NCI-H82 (cell line): ENCODE measurements around the gene CTNNBL1.

ENCODE experiments used
- DNase-seq: peaks from one replicate; lab custom pipeline; 2025; lab: John Stamatoyannopoulos, UW

Gene CTNNBL1

GRCh38 chr20:37741570-37741969, 47.7 kb downstream of the CTNNBL1 start:
- no peak for DNase-seq

GRCh38 chr20:37742131-37742530, 48.3 kb downstream of the CTNNBL1 start:
- no peak for DNase-seq

GRCh38 chr20:37744347-37744746, 50.5 kb downstream of the CTNNBL1 start:
- DNase-seq: peak; percentile 73

GRCh38 chr20:37745553-37745952, 51.7 kb downstream of the CTNNBL1 start:
- no peak for DNase-seq

GRCh38 chr20:37748015-37748414, 54.2 kb downstream of the CTNNBL1 start:
- no peak for DNase-seq

GRCh38 chr20:37749218-37749617, 55.4 kb downstream of the CTNNBL1 start:
- DNase-seq: no peak

- no peak for DNase-seq
Observed at GRCh38 chr20:37749620-37750403, 56.0 kb downstream of the CTNNBL1 start.

- peak; percentile 58 for DNase-seq
Observed at GRCh38 chr20:37755665-37756064, 61.8 kb downstream of the CTNNBL1 start.

GRCh38 chr20:37756234-37756633, 62.4 kb downstream of the CTNNBL1 start:
- DNase-seq: no peak

- peak; percentile 38 for DNase-seq
Observed at GRCh38 chr20:37757550-37757949, 63.7 kb downstream of the CTNNBL1 start.

GRCh38 chr20:37758332-37758731, 64.5 kb downstream of the CTNNBL1 start:
- DNase-seq: peak; percentile 47

- no peak for DNase-seq
Observed at GRCh38 chr20:37759052-37759553, 65.3 kb downstream of the CTNNBL1 start.

- DNase-seq: no peak
Observed at GRCh38 chr20:37759761-37760209, 66.0 kb downstream of the CTNNBL1 start.

GRCh38 chr20:37760322-37760721, 66.5 kb downstream of the CTNNBL1 start:
- no peak for DNase-seq

- no peak for DNase-seq
Observed at GRCh38 chr20:37762716-37763485, 69.1 kb downstream of the CTNNBL1 start.

- no peak for DNase-seq
Observed at GRCh38 chr20:37764333-37764935, 70.6 kb downstream of the CTNNBL1 start.

GRCh38 chr20:37770908-37771307, 77.1 kb downstream of the CTNNBL1 start:
- DNase-seq: no peak

GRCh38 chr20:37773291-37773826, 79.5 kb downstream of the CTNNBL1 start:
- DNase-seq: no peak

GRCh38 chr20:37774156-37774555, 80.3 kb downstream of the CTNNBL1 start:
- no peak for DNase-seq

GRCh38 chr20:37775200-37775599, 81.4 kb downstream of the CTNNBL1 start:
- DNase-seq: no peak

- DNase-seq: no peak
Observed at GRCh38 chr20:37776049-37776448, 82.2 kb downstream of the CTNNBL1 start.

- DNase-seq: no peak
Observed at GRCh38 chr20:37776526-37776925, 82.7 kb downstream of the CTNNBL1 start.
